HepG2 (cell line): ENCODE data around the gene IGDCC3. TPM values are rescaled to one million over a fixed set of nuclear protein-coding genes. Genes with fewer than 3 reads are reported as not detected.

Experiments
- ATAC-seq: fragments of 200-7000 bp; cut with Tn5 transposase; 3 replicates; pipeline ENCODE4 v1.9.1; 2020; ENCODE audit warnings: mild to moderate bottlenecking, moderate library complexity
- BruUV-seq: library from RNA; stranded (reverse); fragments of 400-500 nt; replicated peaks from 2 replicates; lab custom pipeline; 2021; lab: Mats Ljungman, UMichigan
- CTCF ChIA-PET: fragments of 300-600 bp; formaldehyde crosslinking; extraction: SDS; loops from one replicate; lab custom pipeline; 2021; ENCODE audit warnings: low total read pairs, inconsistent platforms, low intra/inter-chr PET ratio; lab: Yijun Ruan, JAX
- POLR2A ChIA-PET: fragments of 350-600 bp; sonication (Branson Sonifier 250); formaldehyde crosslinking; loops from one replicate; lab custom pipeline; 2020; ENCODE audit warnings: antibody characterized with exemption, inconsistent platforms; lab: Yijun Ruan, JAX
- DNase-seq: peaks from one replicate; pipeline ENCODE4 v3.0.0-alpha.2; 2015; ENCODE audit warnings: low spot score
- FAIRE-seq: peaks from 3 replicates; lab custom pipeline; 2011; peaks lifted over from hg19 to GRCh38; lab: Jason Lieb, UNC
- H2AFZ ChIP-seq: one replicate; pipeline ENCODE4 v1.6.1; 2011; ENCODE audit warnings: low read length, inconsistent platforms
- H3K27ac ChIP-seq: fragments of 300-600 bp; 3 replicates; pipeline ENCODE4 v1.8.0; 2011; ENCODE audit warnings: mixed run types, mild to moderate bottlenecking, mixed read lengths, low read length, inconsistent platforms; ENCODE audit not compliant: insufficient read depth; ENCODE audit errors: extremely low read length
- H3K27me3 ChIP-seq, 2 experiments: fragments of 200-600 bp in 1 of 2; 2 replicates in 1 of 2; 3 replicates in 1 of 2; pipeline versions ENCODE4 v1.6.0 to v1.8.0; 2011; ENCODE audit warnings: low read length in 2 of 2, mild to moderate bottlenecking in 2 of 2, moderate library complexity in 2 of 2, inconsistent platforms in 1 of 2; ENCODE audit not compliant: insufficient read depth in 2 of 2, control insufficient read depth in 1 of 2
- H3K36me3 ChIP-seq, 2 experiments: fragments of 200-600 bp in 1 of 2; replicated peaks in 1 of 2; 2 replicates in 1 of 2; 3 replicates in 1 of 2; pipeline versions ENCODE4 v1.5.1 to v1.8.0; 2011; ENCODE audit warnings: low read length in 2 of 2, inconsistent platforms in 1 of 2; ENCODE audit not compliant: insufficient read depth in 2 of 2, control insufficient read depth in 1 of 2
- H3K4me1 ChIP-seq: 2 replicates; pipeline ENCODE4 v1.5.1; 2012; ENCODE audit warnings: low read length, inconsistent platforms; ENCODE audit not compliant: insufficient read depth
- H3K4me2 ChIP-seq: 2 replicates; pipeline ENCODE4 v1.6.0; 2011; ENCODE audit warnings: low read depth, low read length, inconsistent platforms
- H3K4me3 ChIP-seq, 3 experiments: fragments of 200-600 bp in 1 of 3; sonication (generic), shearing (Covaris generic) in 1 of 3; replicated peaks in 1 of 3; 2 replicates each; pipeline ENCODE4 v1.5.1; 2011 to 2016; ENCODE audit warnings: low read length in 3 of 3, inconsistent platforms in 2 of 3, low read depth in 2 of 3, mild to moderate bottlenecking in 2 of 3, control low read depth in 1 of 3, mixed read lengths in 1 of 3; ENCODE audit not compliant: insufficient read depth in 1 of 3
- H3K79me2 ChIP-seq: one replicate; pipeline ENCODE4 v1.6.1; 2011; ENCODE audit warnings: low read length, inconsistent platforms; ENCODE audit not compliant: insufficient read depth
- H3K9ac ChIP-seq: 2 replicates; pipeline ENCODE4 v1.6.0; 2011; ENCODE audit warnings: mild to moderate bottlenecking, low read depth, low read length, inconsistent platforms; ENCODE audit not compliant: insufficient read depth
- H3K9me3 ChIP-seq: 2 replicates; pipeline ENCODE4 v1.5.1; 2012; ENCODE audit warnings: mild to moderate bottlenecking, low read length
- H4K20me1 ChIP-seq: 2 replicates; pipeline ENCODE4 v1.6.0; 2011; ENCODE audit warnings: inconsistent platforms, mild to moderate bottlenecking, low read length, moderate library complexity; ENCODE audit not compliant: insufficient read depth
- CAMTA2 ChIP-seq: sonication (generic); formaldehyde crosslinking; IDR thresholded peaks from 2 replicates; pipeline ENCODE4 v1.4.0; 2020; ENCODE audit warnings: mild to moderate bottlenecking, missing genetic modification reagents, borderline replicate concordance
- EHMT2 ChIP-seq: fragments of 200-600 bp; sonication (generic); IDR thresholded peaks from 2 replicates; pipeline ENCODE4 v1.7.0; 2017; ENCODE audit warnings: antibody characterized with exemption, low read depth, low read length, borderline replicate concordance
- KDM4B ChIP-seq: sonication (generic); formaldehyde crosslinking; IDR thresholded peaks from 2 replicates; pipeline ENCODE4 v1.4.0; 2020; ENCODE audit warnings: missing genetic modification reagents
- KLF15 ChIP-seq: sonication (generic); formaldehyde crosslinking; IDR thresholded peaks from 2 replicates; pipeline ENCODE4 v1.8.1; 2023; ENCODE audit warnings: borderline replicate concordance, mild to moderate bottlenecking, inconsistent platforms, missing genetic modification reagents, mixed read lengths
- MLLT10 ChIP-seq: sonication (generic); formaldehyde crosslinking; IDR thresholded peaks from 2 replicates; pipeline ENCODE4 v1.4.0; 2020; ENCODE audit warnings: missing genetic modification reagents
- PHF8 ChIP-seq: sonication (generic); formaldehyde crosslinking; IDR thresholded peaks from 2 replicates; pipeline ENCODE4 v1.5.0; 2020; ENCODE audit warnings: missing genetic modification reagents
- POLR2AphosphoS5 ChIP-seq: IDR thresholded peaks from 2 replicates; pipeline ENCODE4 v1.6.1; 2012; ENCODE audit warnings: low read depth, low read length
- RBM22 ChIP-seq: fragments of 200-400 bp; formaldehyde crosslinking; optimal IDR thresholded peaks from 2 replicates; pipeline ENCODE3; 2017; ENCODE audit warnings: mild to moderate bottlenecking, low read length, moderate library complexity
- SETDB1 ChIP-seq: sonication (generic); formaldehyde crosslinking; IDR thresholded peaks from 2 replicates; pipeline ENCODE4 v1.5.1; 2020; ENCODE audit warnings: missing genetic modification reagents, mild to moderate bottlenecking, borderline replicate concordance
- ZC3H13 ChIP-seq: sonication (generic); formaldehyde crosslinking; IDR thresholded peaks from 2 replicates; pipeline ENCODE4 v1.8.1; 2023; ENCODE audit warnings: mild to moderate bottlenecking, missing genetic modification reagents, moderate library complexity
- ZNF207 ChIP-seq: fragments of 450-650 bp; IDR thresholded peaks from 2 replicates; pipeline ENCODE4 v1.6.1; 2016; ENCODE audit warnings: antibody characterized with exemption, borderline replicate concordance
- ZNF282 ChIP-seq: fragments of 450-650 bp; IDR thresholded peaks from 2 replicates; pipeline ENCODE4 v1.6.1; 2018; ENCODE audit not compliant: partially characterized antibody
- ZNF326 ChIP-seq: sonication (generic); formaldehyde crosslinking; IDR thresholded peaks from 2 replicates; pipeline ENCODE4 v1.4.0; 2020; ENCODE audit warnings: missing genetic modification reagents, borderline replicate concordance
- ZNF710 ChIP-seq: sonication (generic); formaldehyde crosslinking; IDR thresholded peaks from 2 replicates; pipeline ENCODE4 v1.5.0; 2020; ENCODE audit warnings: mild to moderate bottlenecking, missing genetic modification reagents, borderline replicate concordance
- ZNF740 ChIP-seq: sonication (generic); formaldehyde crosslinking; IDR thresholded peaks from 2 replicates; pipeline ENCODE4 v1.4.0; 2020; ENCODE audit warnings: missing genetic modification reagents
- WGBS: methylation state at CpG from one replicate; pipeline ENCODE4 v1.1.6; 2017; ENCODE audit warnings: low lambda C conversion rate; 5-methylcytosine and 5-hydroxymethylcytosine counted together
- in situ Hi-C: cut with HindIII; loops from 2 replicates; pipeline ENCODE4 v1.10.0; 2017; ENCODE audit warnings: low pct_unique_long_range_greater_than_20kb; ENCODE audit not compliant: extremely low pct_ligation_motif_present
- intact Hi-C: fragments of 100-400 bp; cut with micrococcal nuclease; formaldehyde crosslinking; loops from one replicate; pipeline ENCODE4 v1.10.0; 2022; ENCODE audit not compliant: unreplicated experiment
- polyA plus RNA-seq, 8 experiments: library from polyadenylated mRNA; depleted of rRNA in 3 of 8; stranded (reverse) in 7 of 8; unstranded in 1 of 8; fragments of >200 nt; fragmentation: Illumina TruSeq in 4 of 8; extraction: Trizol in 4 of 8; gene quantifications; 2 replicates each; pipeline versions ENCODE4 v1.2.1 to v1.2.3, GENCODE V29; 2011 to 2016; ENCODE audit warnings: low read depth in 4 of 8, missing spikeins in 1 of 8, mixed read lengths in 1 of 8; ENCODE audit not compliant: insufficient read depth in 1 of 8
- total RNA-seq, 5 experiments: library from RNA; depleted of rRNA; stranded (reverse); fragments of >200 nt; fragmentation: Illumina TruSeq; extraction: Trizol; gene quantifications; 2 replicates each; pipeline ENCODE4 v1.2.3, GENCODE V29; 2016; ENCODE audit warnings: low read depth in 1 of 5

IGDCC3 gene
- total and polyA plus RNA-seq, 2 of the 13 experiments (the other 11 are each of a cell fraction or from before 2014, with no cell fraction given), result 30.1 to 51.8 TPM

- ChIA-PET POLR2A (no interaction called here), CTCF (no interaction called here)
- WGBS, result 100% methylated on average over 4 of the region's 4 CpGs
- no peak overlapping the region for H2AFZ ChIP-seq
- FAIRE-seq (no peak), DNase-seq (no peak), ATAC-seq (no peak)
- no peaks in the 10 kb centered on the region; a peak in 1 of 5 replicates for H3K27me3 ChIP-seq
- H3K4me1 ChIP-seq, result peaks cover 81% of the 10 kb centered on the region
- H3K9me3 ChIP-seq, result no peaks in the 10 kb centered on the region
- peaks cover 56% of the 10 kb centered on the region for H3K79me2 ChIP-seq
- intact Hi-C loops, result no loop called here
- H3K36me3 ChIP-seq, result peaks cover 14 to 48% of the 10 kb centered on the region in 2 experiments; a peak in 4 of 5 replicates
- no peak overlapping the region for H3K27ac ChIP-seq
- no peak overlapping the region for H3K9ac ChIP-seq
- BruUV-seq, result no TSS peak
- H4K20me1 ChIP-seq, result no peaks in the 10 kb centered on the region
- H3K4me2 ChIP-seq, result no peak overlapping the region
- no peak overlapping the region for H3K4me3 ChIP-seq
- in situ Hi-C loops, result no loop called here
- no peak for TF ChIP-seq ZNF207
Observed at GRCh38 chr15:65372787-65373067, 5.1 kb downstream of the IGDCC3 start.

GRCh38 chr15:65371976-65372786 lies 5.6 kb downstream of the IGDCC3 start:
- Histone ChIP-seq H3K9me3 (no peaks in the 10 kb centered on the region), H3K79me2 (peaks cover 59% of the 10 kb centered on the region), H4K20me1 (no peaks in the 10 kb centered on the region), H3K4me3 (no peak overlapping the region), H3K4me1 (peaks cover 86% of the 10 kb centered on the region), H3K36me3 (peaks cover 14 to 48% of the 10 kb centered on the region in 2 experiments; a peak in 4 of 5 replicates), H3K27ac (no peak overlapping the region), H3K27me3 (no peaks in the 10 kb centered on the region; a peak in 1 of 5 replicates)
- in situ Hi-C loops, result no loop called here
- POLR2A ChIA-PET, result no interaction called here
- WGBS, result 97% methylated on average over 17 of the region's 21 CpGs
- BruUV-seq, result no TSS peak
- DNase-seq, result no peak
- TF ChIP-seq ZNF740 (CRISPR knock-in tag) (no peak), KLF15 (CRISPR knock-in tag) (no peak), SETDB1 (CRISPR knock-in tag) (no peak), ZNF326 (CRISPR knock-in tag) (no peak), PHF8 (no peak), RBM22 (no peak), POLR2AphosphoS5 (no peak), KDM4B (no peak), CAMTA2 (no peak), ZC3H13 (CRISPR knock-in tag) (no peak), ZNF710 (CRISPR knock-in tag) (no peak), ZNF282 (no peak), MLLT10 (CRISPR knock-in tag) (no peak), EHMT2 (no peak)
- TF ChIP-seq, all 625 proteins: peak for 0
- H3K4me2 ChIP-seq, result no peak overlapping the region
- ATAC-seq (no peak), FAIRE-seq (no peak)
- no peak overlapping the region for H2AFZ ChIP-seq
- intact Hi-C loops, result no loop called here
- H3K9ac ChIP-seq, result no peak overlapping the region
- CTCF ChIA-PET, result no interaction called here
